NCI-H2107 treated with DMSO at 0.1 percent for 48 hours (cell line): ENCODE measurements around the gene PMS2.
"Not testable (repeated sequence)": the region's sequence is repeated elsewhere in the genome, so short reads cannot be mapped to it uniquely, and the experiment has no call there.

ENCODE experiments used
- DNase-seq: peaks from one replicate; lab custom pipeline; 2025; ENCODE audit not compliant: unreplicated experiment; lab: John Stamatoyannopoulos, UW

Gene PMS2

GRCh38 chr7:6008668-6009611 lies at the start of gene PMS2, which contains the start of gene AIMP2:
PMS2 (minus strand) TSS chr7:6009049; CDS start chr7:6009019, 30 bp downstream.
AIMP2 (plus strand) TSS chr7:6009272; CDS start chr7:6009364, 92 bp downstream.
- peak; percentile 98 for DNase-seq

- no peak for DNase-seq
These were observed 48.7 kb upstream of the PMS2 start for GRCh38 chr7:6057316-6058129.

- DNase-seq: no peak
These were observed 47.8 kb upstream of the PMS2 start for GRCh38 chr7:6056616-6057015.

- not testable (repeated sequence) for DNase-seq
These were observed 42.3 kb upstream of the PMS2 start for GRCh38 chr7:6051185-6051584.

- no peak for DNase-seq
These were observed 40.9 kb upstream of the PMS2 start for GRCh38 chr7:6049780-6050179.

GRCh38 chr7:6035686-6036085 lies 26.8 kb upstream of the PMS2 start:
- no peak for DNase-seq

GRCh38 chr7:6035165-6035564 lies 26.3 kb upstream of the PMS2 start:
- DNase-seq: no peak

- no peak for DNase-seq
These were observed 23.8 kb upstream of the PMS2 start for GRCh38 chr7:6032641-6033040.

- DNase-seq: no peak
These were observed 23.3 kb upstream of the PMS2 start for GRCh38 chr7:6032167-6032566.

- DNase-seq: no peak
These were observed 22.7 kb upstream of the PMS2 start for GRCh38 chr7:6031567-6031966.

- DNase-seq: no peak
These were observed 22.1 kb upstream of the PMS2 start, which contains the start of gene ANKRD61 for GRCh38 chr7:6030988-6031387. ANKRD61 (plus strand) TSS chr7:6031376; CDS start chr7:6031376, 0 bp downstream.

- DNase-seq: no peak
These were observed 19.7 kb upstream of the PMS2 start for GRCh38 chr7:6028563-6028962.

- no peak for DNase-seq
These were observed 19.0 kb upstream of the PMS2 start for GRCh38 chr7:6027806-6028365.

- no peak for DNase-seq
These were observed 18.0 kb upstream of the PMS2 start for GRCh38 chr7:6026820-6027311.

GRCh38 chr7:6026011-6026819 lies 17.4 kb upstream of the PMS2 start:
- DNase-seq: peak; percentile 18

GRCh38 chr7:6023974-6024435 lies 15.2 kb upstream of the PMS2 start:
- no peak for DNase-seq

GRCh38 chr7:6022707-6023106 lies 13.9 kb upstream of the PMS2 start:
- no peak for DNase-seq

GRCh38 chr7:6020371-6021286 lies 11.8 kb upstream of the PMS2 start:
- peak; percentile 89 for DNase-seq

- no peak for DNase-seq
These were observed 7.8 kb upstream of the PMS2 start for GRCh38 chr7:6016653-6016966.
